HEK293 (cell line): ENCODE measurements around the gene C3orf62.

ENCODE experiments used
- KLF7 ChIP-seq: fragments of 450-650 bp; formaldehyde crosslinking; IDR thresholded peaks from 2 replicates; pipeline ENCODE4 v1.5.1; 2016; ENCODE audit warnings: missing biosample characterization, missing genetic modification characterization, borderline replicate concordance
- MZF1 ChIP-seq: fragments of 450-650 bp; formaldehyde crosslinking; IDR thresholded peaks from 2 replicates; pipeline ENCODE4 v1.5.1; 2017; ENCODE audit warnings: missing biosample characterization, missing genetic modification characterization, borderline replicate concordance
- ZBTB8A ChIP-seq: fragments of 450-650 bp; formaldehyde crosslinking; IDR thresholded peaks from 2 replicates; pipeline ENCODE4 v1.5.1; 2016; ENCODE audit warnings: missing biosample characterization, missing genetic modification characterization
- ZNF623 ChIP-seq: fragments of 450-650 bp; formaldehyde crosslinking; IDR thresholded peaks from 2 replicates; pipeline ENCODE4 v1.5.1; 2016; ENCODE audit warnings: missing biosample characterization, missing genetic modification characterization
- TF ChIP-seq, protein P1 (sequence below): fragments of 450-650 bp; formaldehyde crosslinking; conservative IDR thresholded peaks from 2 replicates; pipeline ENCODE4 v1.5.1; 2016; ENCODE audit warnings: low read depth, missing biosample characterization, missing genetic modification characterization
- TF ChIP-seq, protein P2 (sequence below): fragments of 450-650 bp; formaldehyde crosslinking; IDR thresholded peaks from 2 replicates; pipeline ENCODE4 v1.5.1; 2016; ENCODE audit warnings: missing biosample characterization, missing genetic modification characterization
- TF ChIP-seq, protein P3 (sequence below): fragments of 450-650 bp; formaldehyde crosslinking; IDR thresholded peaks from 2 replicates; pipeline ENCODE4; 2016; ENCODE audit warnings: missing biosample characterization, missing genetic modification characterization
- TF ChIP-seq, protein P4 (sequence below): fragments of 450-650 bp; formaldehyde crosslinking; IDR thresholded peaks from 2 replicates; pipeline ENCODE4 v1.5.1; 2016; ENCODE audit warnings: missing biosample characterization, missing genetic modification characterization
- TF ChIP-seq, protein P5 (sequence below): fragments of 450-650 bp; formaldehyde crosslinking; IDR thresholded peaks from 2 replicates; pipeline ENCODE4 v1.5.1; 2016; ENCODE audit warnings: missing biosample characterization, missing genetic modification characterization, low read depth

DNA sequence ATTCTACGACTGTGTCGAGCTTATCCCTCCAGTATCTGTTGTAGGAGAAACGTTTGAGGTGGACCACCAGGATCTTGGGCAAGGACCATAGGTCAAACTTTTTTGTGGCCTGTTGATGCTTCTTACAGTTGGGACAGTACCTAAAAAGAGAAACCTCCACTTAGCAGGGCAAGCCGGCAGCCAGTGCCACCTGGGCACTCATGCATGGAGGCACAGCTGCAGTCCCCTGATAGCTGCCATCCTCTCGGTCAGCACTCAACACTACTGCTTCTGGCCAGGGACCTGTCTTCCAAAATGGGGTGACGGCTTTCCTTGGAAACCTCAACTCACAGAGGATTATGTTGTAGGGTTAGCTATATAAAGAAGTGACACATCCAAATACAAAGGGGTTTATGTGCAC is 7.0 kb upstream of the C3orf62 start:
- no peak for TF ChIP-seq KLF7
- TF ChIP-seq, protein P1, sequence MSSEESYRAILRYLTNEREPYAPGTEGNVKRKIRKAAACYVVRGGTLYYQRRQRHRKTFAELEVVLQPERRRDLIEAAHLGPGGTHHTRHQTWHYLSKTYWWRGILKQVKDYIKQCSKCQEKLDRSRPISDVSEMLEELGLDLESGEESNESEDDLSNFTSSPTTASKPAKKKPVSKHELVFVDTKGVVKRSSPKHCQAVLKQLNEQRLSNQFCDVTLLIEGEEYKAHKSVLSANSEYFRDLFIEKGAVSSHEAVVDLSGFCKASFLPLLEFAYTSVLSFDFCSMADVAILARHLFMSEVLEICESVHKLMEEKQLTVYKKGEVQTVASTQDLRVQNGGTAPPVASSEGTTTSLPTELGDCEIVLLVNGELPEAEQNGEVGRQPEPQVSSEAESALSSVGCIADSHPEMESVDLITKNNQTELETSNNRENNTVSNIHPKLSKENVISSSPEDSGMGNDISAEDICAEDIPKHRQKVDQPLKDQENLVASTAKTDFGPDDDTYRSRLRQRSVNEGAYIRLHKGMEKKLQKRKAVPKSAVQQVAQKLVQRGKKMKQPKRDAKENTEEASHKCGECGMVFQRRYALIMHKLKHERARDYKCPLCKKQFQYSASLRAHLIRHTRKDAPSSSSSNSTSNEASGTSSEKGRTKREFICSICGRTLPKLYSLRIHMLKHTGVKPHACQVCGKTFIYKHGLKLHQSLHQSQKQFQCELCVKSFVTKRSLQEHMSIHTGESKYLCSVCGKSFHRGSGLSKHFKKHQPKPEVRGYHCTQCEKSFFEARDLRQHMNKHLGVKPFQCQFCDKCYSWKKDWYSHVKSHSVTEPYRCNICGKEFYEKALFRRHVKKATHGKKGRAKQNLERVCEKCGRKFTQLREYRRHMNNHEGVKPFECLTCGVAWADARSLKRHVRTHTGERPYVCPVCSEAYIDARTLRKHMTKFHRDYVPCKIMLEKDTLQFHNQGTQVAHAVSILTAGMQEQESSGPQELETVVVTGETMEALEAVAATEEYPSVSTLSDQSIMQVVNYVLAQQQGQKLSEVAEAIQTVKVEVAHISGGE (tag by site-specific recombination), result no peak
- TF ChIP-seq, protein P2, sequence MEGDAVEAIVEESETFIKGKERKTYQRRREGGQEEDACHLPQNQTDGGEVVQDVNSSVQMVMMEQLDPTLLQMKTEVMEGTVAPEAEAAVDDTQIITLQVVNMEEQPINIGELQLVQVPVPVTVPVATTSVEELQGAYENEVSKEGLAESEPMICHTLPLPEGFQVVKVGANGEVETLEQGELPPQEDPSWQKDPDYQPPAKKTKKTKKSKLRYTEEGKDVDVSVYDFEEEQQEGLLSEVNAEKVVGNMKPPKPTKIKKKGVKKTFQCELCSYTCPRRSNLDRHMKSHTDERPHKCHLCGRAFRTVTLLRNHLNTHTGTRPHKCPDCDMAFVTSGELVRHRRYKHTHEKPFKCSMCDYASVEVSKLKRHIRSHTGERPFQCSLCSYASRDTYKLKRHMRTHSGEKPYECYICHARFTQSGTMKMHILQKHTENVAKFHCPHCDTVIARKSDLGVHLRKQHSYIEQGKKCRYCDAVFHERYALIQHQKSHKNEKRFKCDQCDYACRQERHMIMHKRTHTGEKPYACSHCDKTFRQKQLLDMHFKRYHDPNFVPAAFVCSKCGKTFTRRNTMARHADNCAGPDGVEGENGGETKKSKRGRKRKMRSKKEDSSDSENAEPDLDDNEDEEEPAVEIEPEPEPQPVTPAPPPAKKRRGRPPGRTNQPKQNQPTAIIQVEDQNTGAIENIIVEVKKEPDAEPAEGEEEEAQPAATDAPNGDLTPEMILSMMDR (tag by site-specific recombination), result no peak
- no peak for TF ChIP-seq MZF1 (tag by site-specific recombination)
- no peak for TF ChIP-seq ZBTB8A (tag by site-specific recombination)
- TF ChIP-seq, protein P3, sequence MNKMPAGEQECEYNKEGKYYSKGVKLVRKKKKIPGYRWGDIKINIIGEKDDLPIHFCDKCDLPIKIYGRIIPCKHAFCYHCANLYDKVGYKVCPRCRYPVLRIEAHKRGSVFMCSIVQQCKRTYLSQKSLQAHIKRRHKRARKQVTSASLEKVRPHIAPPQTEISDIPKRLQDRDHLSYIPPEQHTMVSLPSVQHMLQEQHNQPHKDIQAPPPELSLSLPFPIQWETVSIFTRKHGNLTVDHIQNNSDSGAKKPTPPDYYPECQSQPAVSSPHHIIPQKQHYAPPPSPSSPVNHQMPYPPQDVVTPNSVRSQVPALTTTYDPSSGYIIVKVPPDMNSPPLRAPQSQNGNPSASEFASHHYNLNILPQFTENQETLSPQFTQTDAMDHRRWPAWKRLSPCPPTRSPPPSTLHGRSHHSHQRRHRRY (tag by site-specific recombination), result no peak
- TF ChIP-seq ZNF623 (tag by site-specific recombination), result no peak
- TF ChIP-seq, protein P4, sequence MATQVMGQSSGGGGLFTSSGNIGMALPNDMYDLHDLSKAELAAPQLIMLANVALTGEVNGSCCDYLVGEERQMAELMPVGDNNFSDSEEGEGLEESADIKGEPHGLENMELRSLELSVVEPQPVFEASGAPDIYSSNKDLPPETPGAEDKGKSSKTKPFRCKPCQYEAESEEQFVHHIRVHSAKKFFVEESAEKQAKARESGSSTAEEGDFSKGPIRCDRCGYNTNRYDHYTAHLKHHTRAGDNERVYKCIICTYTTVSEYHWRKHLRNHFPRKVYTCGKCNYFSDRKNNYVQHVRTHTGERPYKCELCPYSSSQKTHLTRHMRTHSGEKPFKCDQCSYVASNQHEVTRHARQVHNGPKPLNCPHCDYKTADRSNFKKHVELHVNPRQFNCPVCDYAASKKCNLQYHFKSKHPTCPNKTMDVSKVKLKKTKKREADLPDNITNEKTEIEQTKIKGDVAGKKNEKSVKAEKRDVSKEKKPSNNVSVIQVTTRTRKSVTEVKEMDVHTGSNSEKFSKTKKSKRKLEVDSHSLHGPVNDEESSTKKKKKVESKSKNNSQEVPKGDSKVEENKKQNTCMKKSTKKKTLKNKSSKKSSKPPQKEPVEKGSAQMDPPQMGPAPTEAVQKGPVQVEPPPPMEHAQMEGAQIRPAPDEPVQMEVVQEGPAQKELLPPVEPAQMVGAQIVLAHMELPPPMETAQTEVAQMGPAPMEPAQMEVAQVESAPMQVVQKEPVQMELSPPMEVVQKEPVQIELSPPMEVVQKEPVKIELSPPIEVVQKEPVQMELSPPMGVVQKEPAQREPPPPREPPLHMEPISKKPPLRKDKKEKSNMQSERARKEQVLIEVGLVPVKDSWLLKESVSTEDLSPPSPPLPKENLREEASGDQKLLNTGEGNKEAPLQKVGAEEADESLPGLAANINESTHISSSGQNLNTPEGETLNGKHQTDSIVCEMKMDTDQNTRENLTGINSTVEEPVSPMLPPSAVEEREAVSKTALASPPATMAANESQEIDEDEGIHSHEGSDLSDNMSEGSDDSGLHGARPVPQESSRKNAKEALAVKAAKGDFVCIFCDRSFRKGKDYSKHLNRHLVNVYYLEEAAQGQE (tag by site-specific recombination), result no peak
- TF ChIP-seq, protein P5, sequence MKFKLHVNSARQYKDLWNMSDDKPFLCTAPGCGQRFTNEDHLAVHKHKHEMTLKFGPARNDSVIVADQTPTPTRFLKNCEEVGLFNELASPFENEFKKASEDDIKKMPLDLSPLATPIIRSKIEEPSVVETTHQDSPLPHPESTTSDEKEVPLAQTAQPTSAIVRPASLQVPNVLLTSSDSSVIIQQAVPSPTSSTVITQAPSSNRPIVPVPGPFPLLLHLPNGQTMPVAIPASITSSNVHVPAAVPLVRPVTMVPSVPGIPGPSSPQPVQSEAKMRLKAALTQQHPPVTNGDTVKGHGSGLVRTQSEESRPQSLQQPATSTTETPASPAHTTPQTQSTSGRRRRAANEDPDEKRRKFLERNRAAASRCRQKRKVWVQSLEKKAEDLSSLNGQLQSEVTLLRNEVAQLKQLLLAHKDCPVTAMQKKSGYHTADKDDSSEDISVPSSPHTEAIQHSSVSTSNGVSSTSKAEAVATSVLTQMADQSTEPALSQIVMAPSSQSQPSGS (tag by site-specific recombination), result no peak
